ENCODE data around the gene MMEL1.

Gene MMEL1

GRCh38 chr1:2604844-2605508 is 27.8 kb downstream of the MMEL1 start:
- no peak for DNase-seq (ENCODE audit: low read depth)

- DNase-seq (ENCODE audit: low read depth): no peak
Measured at GRCh38 chr1:2604156-2604843, 28.5 kb downstream of the MMEL1 start.

DNA sequence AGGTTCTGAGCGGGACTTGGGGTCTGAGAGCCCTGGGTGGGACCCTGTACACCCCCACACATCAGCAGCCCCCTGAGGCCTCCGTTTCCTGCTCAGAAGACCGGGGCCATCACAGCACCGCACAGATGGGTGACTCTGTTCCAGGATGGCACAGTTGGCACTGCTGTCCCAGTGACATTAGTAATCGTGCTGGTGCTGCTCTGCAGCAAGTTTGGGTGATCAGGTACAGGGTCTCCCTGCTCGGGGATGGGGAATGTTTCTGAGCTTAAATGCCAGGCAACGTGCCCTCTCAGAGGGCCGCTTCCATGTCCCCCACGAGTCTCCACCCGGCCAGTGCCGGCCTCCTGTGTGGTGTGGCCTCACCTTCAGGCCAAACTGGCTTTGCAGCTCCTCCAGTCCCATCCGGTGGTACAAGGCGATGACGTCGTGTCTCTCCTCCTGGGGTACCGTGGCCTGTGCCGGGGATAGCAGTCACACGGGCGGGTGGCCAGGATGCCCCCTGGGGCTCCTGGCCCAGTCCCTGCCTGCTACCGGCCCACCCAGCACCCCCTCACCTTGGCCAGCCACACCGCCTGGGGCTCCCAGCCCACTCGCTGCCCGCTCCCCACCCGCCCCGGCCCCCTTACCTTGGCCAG is 29.2 kb downstream of the MMEL1 start:
- no peak for DNase-seq (ENCODE audit: low read depth)

DNA sequence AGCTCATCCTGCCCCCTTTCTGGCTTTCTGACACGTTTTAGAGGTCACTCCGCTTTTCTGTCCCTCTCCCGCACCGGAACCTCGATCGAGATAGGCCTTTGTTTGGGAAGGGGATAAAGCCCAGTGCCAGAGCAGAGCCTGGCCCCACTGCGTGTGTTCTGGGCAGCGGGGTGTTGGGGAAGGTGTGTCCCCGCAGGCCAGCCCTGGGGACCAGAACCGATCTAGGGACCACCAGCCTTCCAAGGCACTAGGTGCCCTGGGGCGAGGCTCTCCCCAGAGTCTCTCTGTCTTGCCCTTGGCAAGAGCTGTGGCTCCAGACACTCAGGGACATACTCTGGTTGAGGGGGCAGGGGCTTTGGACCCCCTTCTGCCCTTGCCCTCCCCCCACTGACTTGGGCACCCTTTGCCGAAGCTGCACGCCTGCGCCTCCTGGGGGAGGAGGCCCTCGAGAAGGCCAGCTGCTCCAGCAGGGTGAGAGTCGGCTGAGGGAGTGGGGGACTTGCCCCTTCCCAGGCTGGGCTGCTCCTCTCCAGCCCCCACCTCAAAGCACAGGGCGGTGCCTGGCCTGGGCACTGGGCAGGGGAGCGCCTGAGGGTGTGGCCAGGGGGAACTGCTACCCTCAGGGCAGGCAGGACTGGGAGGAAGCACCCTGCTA is 29.8 kb downstream of the MMEL1 start:
- no peak for DNase-seq (ENCODE audit: low read depth)

- DNase-seq (ENCODE audit: low read depth): no peak
Measured at GRCh38 chr1:2602311-2602835, 30.4 kb downstream of the MMEL1 start.

- no peak for DNase-seq (ENCODE audit: low read depth)
Measured at GRCh38 chr1:2601721-2602303, 31.0 kb downstream of the MMEL1 start.

DNA sequence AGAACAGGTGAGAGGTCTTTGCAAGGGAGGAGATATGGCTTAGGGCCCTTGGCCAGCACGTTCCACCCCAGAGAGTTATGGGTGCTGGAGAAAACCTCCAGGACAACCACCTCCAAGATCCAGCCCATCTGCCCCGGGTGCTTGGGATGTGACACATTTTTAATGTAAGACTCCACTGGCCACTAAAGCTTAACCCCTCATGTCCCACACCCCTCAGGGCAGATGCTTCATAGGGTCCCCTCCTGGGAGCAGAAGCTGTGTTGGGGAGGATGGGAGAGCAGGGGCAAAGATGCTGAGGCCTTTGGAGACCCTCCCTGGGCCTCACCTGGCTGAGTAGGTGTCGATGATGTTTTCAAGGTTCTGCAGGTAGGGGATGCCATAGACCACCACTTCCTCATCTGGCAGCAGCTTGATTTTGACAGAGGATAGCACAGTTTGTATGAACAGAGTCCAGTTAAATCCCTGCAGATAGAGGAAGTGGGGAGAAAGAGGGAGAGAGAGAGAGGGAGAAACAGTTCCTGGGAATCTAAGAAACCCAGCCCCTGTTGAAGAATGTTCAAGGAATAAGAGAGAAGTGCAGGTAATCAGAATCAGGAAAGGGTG is 34.4 kb downstream of the MMEL1 start:
- DNase-seq (ENCODE audit: low read depth): no peak

GRCh38 chr1:2597441-2598328 is 35.1 kb downstream of the MMEL1 start:
- no peak for DNase-seq (ENCODE audit: low read depth)

GRCh38 chr1:2596530-2597333 is 36.1 kb downstream of the MMEL1 start:
- DNase-seq (ENCODE audit: low read depth): no peak

DNA sequence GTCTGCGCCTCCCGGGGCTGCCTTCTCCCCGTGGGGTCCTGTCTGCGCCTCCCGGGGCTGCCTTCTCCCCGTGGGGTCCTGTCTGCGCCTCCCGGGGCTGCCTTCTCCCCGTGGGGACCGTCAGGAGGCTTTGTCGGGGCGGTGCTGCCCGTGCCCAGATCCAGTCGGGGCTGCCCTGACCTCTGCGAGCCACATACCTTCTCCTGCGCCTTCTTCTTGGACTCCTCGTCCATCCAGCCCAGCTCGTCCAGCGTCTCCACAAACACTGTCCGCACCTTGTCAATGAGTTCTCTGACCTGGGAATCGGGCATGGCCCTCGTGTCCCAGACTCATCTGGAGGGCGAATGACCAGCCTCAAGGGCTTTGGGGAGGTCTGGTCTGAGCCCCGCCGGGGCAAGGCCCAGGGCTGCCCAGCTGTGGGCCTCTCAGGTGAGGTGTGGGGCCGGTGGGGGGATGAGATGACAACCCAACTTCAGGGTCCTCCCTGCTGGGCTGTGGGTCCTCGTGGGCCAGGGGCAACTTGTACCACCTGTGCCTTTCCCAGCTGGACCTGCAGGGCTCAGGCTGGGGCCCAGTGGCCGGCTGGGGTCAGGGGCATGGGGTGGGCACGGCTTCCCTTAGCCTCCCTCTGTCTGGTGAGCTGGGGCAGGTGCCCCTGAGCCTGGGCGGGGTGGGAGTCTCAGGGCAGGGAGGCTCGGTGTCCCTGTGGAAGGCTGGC is 36.8 kb downstream of the MMEL1 start:
- DNase-seq (ENCODE audit: low read depth): no peak

- DNase-seq (ENCODE audit: low read depth): no peak
Measured at GRCh38 chr1:2595261-2595811, 37.5 kb downstream of the MMEL1 start.

- no peak for DNase-seq (ENCODE audit: low read depth)
Measured at GRCh38 chr1:2594641-2595131, 38.1 kb downstream of the MMEL1 start.

DNA sequence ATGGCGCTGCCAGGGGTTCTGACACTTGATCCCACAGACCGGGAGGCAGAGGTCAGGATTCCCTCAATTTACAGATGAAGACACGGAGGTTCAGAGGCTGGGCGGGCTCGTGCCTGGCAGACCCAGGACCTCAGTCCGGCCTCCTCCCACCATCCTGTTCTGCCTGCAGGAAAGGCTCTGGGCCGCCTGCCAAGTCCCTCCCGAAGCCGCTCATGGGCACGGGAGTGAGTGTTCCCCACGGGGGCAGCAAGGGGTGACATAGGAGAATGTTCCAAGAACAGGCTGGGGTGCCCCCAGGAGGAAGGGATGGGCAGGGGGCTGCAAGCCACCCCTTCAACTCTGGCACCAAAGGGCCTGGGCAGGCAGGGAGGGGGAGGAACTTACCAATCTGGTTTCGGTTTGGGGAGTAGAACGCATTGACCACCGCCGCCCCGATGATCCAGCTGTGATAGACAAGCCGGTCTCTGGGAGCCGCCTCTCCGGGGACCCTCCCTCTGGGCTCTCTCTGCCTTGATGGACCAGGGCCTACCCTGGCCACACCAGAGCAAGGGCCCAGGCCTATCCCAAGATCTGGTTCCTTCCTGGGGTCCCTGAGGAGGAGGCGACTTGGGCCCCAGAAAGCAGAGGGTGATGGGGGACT is 38.7 kb downstream of the MMEL1 start:
- DNase-seq (ENCODE audit: low read depth): peak; percentile 19

DNA sequence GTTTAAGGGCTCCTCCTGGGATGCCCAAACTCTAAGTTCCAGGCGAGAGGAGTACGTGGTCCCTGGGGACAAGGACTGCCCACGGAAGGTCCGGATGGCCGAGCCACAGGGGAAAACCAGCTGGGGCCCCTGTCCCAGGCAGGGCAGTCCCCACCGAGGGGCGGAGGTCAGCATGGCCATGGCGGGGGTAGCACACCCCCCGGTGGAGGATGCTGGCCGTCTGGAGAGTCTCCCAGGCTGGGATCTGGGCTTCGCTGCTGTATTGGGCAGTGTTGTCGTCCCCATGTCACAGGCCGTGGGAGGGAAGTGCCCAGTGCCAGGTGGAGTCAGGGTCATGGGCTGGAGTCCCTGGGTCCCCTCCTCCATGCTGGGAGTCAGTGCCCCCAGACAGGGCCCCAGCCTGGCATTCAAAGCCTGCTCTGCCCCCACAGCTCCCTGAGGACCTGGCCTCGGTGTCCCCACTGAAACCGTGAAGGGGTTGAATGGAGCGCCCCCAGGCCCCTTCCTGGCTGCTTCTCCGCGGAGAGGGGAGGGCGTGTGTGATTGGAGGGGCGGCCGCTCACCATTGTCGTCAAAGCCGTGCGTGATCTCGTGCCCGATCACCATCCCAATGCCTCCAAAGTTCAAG is 39.5 kb downstream of the MMEL1 start:
- no peak for DNase-seq (ENCODE audit: low read depth)

- DNase-seq (ENCODE audit: low read depth): no peak
Measured at GRCh38 chr1:2592672-2593071, 40.1 kb downstream of the MMEL1 start.

DNA sequence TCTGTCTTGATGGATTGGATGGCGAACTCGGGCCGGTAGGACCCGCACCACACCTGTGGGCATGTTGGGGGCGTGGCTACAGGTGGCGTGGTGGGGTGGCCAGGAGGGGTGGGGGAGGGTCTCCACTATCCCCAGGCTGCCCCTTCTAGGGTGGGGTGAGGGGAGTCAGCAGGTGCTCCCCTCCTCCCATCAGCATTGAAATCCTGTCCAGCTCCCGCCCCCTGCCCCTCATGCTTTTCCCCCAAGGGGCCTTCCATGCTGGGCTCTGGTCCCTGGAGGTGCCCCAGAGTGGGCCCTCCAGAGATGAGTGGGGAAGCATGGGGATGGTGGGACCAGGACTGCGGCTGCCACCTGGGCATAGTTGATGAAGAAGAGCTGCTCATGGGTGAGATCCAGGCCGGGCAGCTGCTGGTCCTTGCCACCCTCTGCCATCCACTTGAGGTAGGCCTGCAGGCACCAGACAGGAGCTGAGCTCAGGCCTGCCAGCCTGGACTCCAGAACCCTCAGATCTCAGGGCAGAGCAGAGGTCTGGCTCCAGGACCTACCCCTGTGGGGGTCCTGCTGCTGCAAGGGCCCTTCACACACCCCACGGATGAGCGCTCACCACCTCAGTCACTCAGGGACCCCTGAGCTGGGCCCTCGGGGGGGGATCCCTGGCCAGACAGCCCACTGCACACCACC is 41.1 kb downstream of the MMEL1 start:
- DNase-seq (ENCODE audit: low read depth): no peak

DNA sequence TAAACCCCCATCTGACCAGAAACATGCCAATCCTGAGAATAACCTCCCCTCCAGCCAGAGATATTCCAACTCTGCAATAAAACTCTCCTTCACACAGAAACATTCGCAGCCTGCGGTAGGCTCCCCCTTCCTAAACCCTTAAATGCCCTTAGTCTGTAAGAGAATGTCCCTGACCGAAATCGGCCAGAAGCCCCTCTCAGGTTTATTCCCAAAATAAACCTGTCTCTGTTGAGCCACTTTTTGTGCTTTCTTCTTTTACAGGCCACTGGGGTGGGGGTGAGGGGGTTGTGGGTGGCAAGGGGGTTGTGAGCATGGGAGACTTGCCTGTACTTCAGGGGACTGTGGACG is 41.6 kb downstream of the MMEL1 start:
- DNase-seq (ENCODE audit: low read depth): no peak
